Stimulated activated CD8-positive, alpha-beta memory T cell treated with anti-CD3 and anti-CD28 coated beads, Interleukin-7, amount 100 ng/mL, for 48 hours (primary cell): Measurements from ENCODE around the gene NPTXR.

Source experiments
- DNase-seq, 2 donors: peaks; one replicate each; pipeline ENCODE4 v3.0.0-alpha.2; 2020; ENCODE audit warnings: low read depth in 1 of 2; ENCODE audit errors: extremely low read depth in 1 of 2

Gene NPTXR

DNA sequence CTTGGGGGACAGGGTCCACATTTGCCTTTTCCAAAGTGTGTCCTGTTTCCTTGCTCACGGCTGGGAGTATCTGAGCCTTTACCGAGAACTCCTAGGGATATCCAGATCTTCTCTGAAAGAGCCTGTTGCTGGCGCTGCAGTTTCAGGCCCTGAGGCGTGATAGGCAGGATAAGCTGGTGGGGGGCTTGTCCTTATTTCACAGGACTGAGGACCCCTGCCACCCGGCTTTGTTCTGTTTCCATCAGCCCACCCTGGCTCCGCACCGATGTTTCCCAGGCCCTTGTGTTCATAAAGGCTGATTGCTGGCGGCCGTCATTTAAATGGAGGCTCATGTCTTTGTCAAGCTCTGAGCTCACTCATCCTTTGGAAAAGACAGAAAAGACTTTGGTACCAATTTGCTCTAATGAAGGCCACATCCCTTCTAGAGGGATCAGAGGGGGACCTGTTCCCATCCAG is 9.4 kb upstream of the NPTXR start:
- no peak for DNase-seq

DNA sequence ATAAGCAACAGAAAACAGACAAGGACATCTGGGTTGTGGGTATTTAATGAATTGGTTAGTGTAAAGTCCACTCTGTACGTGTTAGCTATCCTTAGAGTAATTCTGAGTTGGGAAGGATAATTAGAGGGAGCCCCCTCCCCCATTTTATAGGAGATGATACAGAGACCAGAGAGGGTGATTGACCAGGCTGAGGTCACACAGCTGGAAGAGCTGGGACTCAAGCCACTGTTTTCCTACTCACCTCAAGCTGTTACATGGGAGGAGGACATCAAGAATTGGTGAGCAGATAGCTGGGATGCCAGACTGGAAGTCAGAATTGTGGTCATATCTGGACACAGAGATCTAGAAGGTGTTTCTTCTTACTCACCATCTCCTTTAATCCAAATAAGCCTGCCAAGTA is 8.7 kb upstream of the NPTXR start:
- DNase-seq = no peak

DNA sequence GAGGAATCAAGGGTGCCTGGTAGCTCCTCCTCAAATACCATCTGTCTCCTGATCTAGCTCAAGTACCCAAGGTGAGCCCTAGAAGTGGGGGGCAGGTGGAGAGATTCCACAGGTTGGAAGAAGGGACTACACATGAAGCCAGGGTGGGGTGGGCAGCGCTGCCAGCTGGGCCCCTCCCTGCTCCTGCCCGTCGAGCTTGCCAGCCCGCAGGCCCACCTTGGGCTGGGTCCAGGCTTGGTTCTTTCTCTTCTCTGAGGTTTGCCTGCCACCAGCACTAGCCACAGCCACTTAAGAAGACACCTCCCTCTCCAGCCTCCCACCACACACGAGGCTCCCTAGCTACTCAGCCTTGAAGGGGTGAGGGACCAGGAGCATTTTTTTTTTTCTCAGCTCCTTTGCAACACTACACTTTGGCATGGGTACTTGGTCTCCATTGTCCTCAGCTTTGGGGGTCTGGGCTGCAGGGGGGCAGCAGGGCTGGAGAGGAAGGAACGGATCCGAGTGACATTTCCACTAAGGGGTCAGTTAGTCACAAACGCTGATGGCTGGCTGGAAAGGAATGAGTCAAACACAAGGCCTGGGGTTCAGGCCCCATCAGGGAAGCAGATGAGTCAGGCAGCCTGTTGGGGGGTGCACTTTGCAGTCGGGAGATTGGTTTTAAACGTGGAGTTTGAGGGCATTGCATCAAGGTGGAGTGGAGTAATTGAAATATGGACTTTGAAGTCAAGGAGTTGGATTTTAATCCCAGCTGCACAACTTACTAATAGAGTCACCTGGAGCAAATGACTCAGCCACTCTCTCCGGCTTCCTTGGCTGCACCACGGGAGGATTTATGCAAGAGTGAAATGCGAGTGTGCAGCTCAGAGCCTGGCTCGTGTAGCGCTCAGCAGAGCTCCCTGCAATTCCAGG is 7.4 kb upstream of the NPTXR start:
- DNase-seq = no peak

DNA sequence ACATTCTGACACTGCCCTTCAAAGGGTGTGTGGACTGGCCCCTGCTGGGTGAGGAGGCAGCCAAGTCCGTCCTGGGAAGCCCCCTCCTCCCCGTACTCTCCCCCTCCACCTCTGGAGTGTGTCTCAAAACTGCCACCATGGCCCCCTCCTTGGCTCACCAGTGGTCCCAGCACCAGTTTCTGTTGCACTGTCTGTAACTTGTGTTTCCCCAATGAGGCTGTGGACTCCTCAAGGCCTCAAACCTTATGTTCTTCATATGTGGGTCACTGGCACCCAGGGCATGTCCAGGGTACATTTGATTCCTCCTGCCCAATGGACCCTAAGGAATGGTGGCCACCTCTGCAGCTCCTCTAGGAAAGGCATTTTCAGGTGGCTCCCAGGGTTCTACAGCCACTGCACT is 6.6 kb upstream of the NPTXR start:
- no peak for DNase-seq

DNA sequence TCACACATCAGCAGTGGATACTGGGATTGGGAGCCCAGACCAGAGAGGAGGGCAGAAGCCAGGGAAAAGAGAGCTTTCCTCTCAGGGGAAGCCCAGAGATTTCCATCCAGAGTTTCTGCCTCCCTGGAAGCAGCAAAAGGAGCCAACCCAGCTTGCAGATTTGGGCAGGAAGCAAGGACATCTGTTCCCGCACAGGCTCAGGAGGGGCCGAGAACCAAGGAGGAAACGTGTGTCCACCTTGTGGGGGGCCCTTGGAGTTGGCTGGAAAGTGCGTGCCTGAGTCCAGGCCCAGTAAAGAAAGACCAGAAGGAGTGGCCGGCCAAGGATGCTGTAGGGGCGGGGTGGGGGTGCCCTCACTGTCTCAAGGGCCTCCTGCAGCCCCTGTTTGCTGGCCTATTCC is 6.0 kb upstream of the NPTXR start:
- no peak for DNase-seq

DNA sequence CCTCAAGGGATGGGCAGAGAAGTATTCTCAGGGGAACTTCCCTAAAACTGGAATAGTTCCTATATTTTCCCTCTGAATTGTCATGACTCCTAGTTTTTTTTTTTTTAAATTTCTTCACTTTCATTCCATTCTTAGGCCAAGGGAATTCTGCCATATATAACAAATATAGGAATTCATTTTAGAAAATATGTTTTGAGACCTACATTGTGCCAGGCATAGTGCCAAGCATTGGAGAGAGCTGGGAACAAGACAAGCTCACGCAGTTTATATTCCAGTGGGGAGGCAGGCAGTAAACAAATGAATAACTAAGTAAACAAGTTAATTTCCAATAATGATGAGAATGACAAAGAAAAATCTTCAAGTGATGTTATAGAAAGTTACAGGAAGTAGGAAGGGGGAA is 2.6 kb upstream of the NPTXR start:
- no peak for DNase-seq

DNA sequence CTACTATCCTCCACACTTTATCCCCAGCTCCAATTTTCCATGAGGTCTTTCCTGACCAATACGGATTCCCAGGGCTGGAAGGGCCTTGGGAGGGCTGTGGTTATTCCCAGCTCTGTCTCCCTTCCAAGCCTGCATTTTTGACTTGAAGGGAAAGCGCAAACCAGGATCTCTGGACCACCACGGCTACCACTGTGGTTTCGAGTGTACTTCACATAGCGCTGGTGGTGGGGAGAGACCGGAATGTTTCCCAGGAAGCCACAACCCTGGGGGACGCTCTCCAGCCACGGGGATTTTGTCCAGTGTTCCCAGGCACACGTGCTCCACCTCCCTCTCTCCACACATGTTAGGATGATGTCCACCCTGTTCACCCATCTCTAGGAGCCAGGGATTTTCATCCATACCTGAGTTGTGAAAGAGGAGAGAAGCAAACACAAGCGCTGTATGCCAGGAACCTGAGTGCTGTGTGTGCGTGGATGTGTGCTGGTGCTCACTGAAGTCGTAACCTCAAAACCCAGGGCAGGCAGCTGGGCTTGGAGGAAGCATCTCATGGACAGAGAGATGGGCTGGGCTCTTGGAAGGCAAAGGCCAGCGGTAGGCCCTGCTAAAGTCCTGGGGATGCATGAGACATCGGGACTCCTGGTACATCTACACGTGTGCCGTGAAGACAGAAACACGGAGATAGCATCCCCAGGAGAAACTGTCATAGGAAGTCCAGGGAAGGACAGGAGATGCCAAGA is 1.3 kb upstream of the NPTXR start:
- no peak for DNase-seq

DNA sequence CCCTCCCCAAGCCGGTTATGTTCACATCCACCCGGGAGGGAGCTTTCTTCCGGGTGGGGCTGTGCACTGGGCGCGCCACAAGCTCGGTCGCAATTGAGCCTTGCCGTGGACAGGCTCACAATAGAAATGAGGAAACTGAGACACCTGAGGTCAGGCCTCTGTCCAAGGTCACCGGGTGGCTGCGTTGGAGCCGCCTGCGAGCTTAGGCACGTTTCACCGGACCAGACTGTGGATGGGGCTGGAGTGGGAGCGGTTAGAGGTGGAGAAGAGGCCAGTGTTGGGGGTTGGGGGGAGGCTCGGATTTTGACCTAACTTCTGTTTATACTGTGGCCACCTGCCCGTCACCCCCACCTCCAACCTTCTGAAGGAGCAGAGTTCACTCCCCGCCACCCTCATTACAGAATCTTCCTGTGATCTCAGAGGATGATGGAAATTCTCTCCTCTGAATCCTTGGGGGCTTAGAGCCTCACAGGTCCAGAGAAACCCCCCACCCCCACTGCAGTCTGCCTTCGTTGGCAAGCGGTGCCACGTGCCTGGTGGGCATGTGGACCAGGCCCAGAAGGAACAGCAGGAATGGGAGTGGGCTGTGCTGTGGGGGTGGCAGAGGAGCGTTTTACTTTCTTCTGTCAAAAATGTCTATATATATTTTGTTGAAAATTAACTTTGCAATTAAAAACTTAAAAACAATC is 631 bp upstream of the NPTXR start:
- no peak for DNase-seq

DNA sequence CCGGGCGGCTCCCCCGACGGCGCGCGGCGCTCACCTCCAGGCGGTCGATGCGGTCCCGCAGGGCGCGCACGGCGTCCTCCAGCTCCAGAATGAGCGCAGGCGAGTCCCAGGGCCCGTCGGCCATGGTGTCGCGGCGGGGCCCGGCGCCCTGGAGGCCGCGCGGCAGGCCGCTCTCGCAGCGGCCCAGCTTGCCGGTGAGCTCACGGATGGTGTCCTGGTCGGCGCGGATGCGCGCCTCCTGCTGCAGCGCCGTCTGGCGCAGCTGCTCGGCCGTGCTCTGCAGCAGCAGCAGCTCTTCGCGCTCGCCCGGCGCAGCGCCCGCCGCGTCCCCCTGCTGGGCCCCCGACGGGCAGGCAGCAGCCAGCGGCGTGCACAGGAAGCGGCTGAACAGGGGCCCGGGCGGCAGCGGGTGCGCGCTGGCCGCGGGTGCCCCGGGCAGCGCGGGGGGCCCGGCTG is 599 bp downstream of the NPTXR start:
- DNase-seq = peak; percentile 16 to 38

DNA sequence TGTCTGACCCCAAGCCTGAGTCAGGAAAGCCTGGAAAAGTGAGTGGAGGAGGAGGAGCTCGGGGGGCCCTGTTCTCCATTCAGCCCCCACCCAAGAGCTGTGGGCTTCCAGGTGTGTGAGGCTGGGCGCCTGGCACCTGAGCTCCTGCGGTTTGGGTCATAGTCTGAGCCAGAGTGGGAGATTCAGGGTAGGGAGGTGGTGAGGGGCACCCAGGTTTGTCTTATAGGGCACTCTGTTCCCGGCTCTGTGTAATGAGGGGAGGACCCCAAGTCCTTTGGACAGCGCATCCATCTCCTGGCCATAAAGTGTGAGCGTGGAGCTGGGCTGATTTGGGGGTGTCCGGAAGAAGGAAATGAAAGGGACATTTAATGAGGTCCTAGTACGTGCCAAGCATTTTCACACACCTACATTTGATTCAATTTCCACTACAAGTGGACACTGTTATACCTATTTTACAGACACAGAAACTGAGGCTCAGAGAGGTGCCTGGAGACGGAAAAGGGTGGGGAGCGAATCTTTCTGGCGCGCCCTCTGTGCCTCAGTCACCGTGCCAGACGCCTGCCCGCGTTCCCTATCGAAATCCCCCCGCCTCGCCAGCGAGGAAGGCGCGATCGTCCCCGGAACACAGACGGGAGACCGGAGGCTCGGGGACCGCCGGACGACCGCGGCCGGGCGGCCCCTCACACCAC is 1.2 kb downstream of the NPTXR start:
- DNase-seq = no peak

DNA sequence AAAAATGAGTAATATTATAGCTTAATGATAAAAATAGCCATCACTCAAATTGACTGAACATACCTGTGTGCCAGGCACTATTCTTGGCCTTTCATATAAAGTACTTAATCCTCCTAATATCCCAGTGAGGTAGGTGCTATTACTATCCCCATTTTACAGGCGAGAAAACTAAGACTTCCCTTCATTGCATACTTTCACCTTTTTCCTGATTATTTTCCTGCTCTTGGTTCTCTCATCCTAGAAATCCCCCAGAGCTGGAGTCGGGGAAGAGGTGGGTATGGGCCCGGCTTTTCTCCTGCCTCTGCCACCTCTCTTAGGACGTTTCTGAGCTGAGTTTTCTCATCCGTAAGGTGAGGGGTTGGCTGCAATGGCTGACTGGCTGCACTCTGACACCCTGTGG is 2.2 kb downstream of the NPTXR start:
- no peak for DNase-seq

DNA sequence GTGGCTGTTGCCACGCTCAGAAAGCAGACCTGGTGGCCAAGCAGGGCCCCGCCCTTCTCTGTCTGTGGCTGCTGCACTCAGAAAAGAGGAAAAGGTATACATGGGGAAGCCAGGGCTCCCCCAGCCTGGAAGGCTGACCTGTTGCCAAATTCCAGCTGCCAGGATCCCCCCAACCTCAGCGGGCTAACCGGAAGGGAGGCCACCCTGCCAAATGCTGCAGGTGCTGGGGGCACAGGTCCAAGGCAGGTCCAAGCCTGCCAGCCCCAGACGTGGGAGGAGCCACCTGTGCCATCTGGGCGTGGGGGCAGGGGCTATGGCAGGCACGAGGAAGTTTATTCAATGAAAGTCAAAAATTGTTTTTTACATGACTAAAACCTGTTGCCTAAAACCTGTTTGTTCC is 2.6 kb downstream of the NPTXR start:
- no peak for DNase-seq

DNA sequence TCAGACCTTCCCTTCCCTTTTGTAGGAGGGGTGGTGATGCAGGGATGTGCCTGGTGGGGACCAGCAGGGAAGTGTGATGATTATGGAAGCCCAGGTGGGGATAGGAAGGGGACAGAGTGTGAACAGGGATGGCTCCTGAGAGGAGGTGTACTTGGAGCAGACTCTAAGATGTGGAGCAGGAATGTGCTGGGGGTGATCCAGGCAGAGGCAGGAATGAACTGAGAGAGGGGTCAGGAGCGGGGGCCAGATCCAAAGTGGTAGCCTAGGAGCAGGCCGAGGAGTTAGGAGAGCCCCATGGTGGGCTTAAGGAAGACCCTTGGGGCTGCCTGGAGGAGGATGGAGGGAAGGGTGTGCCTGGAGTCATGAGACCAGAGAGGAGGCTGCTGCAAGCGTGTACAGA is 3.7 kb downstream of the NPTXR start:
- DNase-seq = no peak

DNA sequence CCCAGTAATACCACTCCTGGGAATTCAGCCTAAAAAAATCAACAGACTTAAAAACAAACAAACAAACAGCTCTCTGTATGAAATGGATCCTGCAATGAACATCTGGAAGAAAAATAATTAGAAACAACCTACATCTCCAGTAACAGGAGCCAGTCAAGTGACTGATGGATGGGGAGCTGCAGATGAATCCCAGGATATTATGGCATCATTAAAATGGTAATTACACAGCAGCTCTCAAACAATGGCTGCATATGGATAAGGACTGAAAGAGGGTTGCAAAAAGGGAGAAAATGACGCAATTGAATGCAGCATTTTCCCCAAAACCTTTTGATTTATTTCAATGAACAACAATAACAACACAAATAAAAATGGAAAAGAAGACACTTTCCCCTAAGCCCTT is 4.1 kb downstream of the NPTXR start:
- DNase-seq = no peak

DNA sequence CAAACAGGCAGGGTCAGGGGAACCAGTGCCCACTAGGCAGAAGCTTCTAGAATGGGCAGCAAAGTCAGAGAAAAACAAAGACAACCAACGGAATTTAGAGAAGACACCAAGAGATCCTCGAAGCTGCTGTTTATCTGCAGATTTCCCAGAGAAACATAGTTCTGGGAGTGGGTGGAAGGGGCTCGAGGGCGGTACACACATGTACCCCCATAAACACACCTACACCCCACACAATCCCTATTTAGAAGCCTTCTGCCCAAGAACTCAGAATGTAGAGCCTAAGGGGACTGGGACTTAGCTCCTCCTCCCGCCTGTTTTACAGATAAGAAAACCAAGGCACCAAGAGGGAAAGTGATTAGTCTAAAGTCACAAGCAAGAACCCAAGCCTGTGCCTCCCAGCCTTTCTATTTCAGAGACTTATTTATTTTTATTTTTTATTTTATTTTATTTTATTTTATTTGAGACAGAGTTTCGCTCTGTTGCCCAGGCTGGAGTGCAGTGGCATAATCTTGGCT is 6.4 kb downstream of the NPTXR start:
- DNase-seq = no peak

DNA sequence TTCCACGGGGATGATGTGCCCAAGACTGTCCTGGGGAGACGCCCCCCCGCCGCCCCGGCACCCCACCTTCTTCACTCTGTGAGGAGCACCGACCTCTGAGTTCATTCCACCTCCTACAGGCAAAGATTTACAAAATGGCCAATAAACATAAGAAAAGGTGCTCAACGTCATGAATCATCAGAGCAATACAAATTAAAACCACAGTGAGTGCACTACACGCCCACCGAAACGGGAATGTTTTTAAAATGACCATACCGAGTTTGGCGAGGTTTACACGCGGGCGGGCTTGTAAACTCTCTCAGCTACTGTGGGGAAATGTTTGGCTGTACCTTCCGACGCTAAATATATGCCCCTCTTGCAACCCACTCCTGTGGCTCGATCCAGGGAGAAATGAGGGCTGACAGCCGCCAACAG is 7.9 kb downstream of the NPTXR start:
- no peak for DNase-seq

DNA sequence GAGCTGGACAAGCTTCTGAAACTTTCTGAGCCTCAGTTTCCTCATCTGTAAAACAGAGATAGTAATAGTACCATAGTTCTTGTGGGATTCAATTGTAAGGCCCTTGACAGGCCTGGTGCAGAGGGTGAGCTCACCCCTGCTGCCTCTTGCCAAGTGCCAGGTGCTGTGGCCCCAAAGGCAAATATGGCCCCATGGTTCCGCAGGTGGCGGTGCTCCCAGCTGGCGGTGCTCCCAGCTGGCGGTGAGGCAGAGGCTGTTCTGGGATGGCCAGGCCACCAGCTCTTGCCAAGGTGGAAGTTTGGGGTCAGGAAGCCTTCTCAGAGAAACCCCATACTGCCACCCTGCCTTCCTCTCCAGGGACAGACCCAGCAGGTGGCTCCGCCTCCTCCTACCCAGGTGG is 8.8 kb downstream of the NPTXR start:
- DNase-seq = no peak

DNA sequence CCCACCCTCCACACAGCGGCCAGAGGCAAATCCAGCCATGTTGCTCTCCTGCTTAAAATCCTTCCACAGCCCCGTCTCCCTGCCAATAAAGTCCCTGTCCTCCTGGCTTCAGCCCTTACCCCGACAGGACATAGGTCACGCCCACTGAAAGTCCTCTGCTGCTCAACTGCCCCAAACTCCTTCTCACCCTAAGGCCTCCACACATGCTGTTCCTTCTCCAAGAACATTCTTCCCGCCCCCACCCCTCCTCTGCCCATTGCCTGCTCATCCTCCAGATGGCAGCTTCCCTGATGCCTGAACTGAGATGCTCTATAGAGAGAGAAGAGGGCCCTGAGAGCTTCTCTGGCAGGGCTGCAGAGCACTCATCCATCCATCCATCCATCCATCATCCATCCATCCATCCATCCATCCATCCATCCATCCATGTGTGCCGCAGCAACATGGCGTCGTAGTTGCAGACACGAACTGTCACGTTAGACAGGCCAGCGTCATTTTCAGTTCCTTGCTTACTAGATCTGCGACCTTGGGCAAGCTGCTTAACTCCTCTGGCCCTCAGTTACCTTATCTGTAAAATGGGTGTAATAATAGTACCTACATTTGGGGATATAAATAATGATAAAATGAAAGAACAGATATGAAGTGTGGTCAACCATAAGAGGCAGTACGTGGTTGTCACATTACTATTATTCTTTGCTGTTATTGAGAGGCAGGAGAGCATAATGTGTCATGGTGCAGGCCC is 9.4 kb downstream of the NPTXR start:
- DNase-seq = no peak

DNA sequence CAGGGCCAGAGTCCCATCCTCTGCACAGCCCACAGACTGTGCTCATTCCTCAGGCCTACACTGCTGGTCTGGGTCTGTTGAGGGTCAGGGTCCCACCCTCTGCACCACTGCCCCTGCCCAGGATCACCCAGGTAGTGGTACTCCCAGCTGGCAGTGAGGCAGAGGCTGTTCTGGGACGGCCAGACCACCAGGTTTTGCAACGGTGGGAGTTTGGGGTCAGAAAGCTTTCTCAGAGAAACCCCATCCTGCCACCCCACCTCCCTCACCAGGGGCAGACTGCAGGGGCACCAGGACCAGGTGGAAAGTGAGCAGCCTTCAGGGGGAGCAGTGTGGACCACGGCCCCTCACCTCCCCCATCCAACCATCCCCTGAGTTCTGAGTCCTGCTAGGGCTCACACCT is 10.8 kb downstream of the NPTXR start:
- DNase-seq = no peak
